Skin epidermis (tissue), 12 donors: ENCODE data around the gene SLC12A8.
A peak's percentile ranks its signal among the peaks of the same experiment; 100 is the strongest.

Experiments
- H3K27ac ChIP-seq, 21 experiments: fragments of 200-600 bp; sonication (generic) in 11 of 21; one replicate each; pipeline ENCODE4 v1.5.0; 2020; ENCODE audit warnings: mild to moderate bottlenecking in 3 of 21, inconsistent platforms in 2 of 21, moderate library complexity in 2 of 21
- H3K4me3 ChIP-seq, 7 experiments: fragments of 200-600 bp; sonication (generic) in 2 of 7; one replicate each; pipeline ENCODE4 v1.5.0; 2020; ENCODE audit warnings: inconsistent platforms in 2 of 7, mild to moderate bottlenecking in 2 of 7, moderate library complexity in 1 of 7

SLC12A8 gene

GRCh38 chr3:125144653-125145314 is 67.8 kb downstream of the SLC12A8 start:
- no peak overlapping the region for H3K4me3 ChIP-seq
- peak overlapping the region in 4 of 21 experiments; percentile 7 to 37 (median 26) for H3K27ac ChIP-seq

DNA sequence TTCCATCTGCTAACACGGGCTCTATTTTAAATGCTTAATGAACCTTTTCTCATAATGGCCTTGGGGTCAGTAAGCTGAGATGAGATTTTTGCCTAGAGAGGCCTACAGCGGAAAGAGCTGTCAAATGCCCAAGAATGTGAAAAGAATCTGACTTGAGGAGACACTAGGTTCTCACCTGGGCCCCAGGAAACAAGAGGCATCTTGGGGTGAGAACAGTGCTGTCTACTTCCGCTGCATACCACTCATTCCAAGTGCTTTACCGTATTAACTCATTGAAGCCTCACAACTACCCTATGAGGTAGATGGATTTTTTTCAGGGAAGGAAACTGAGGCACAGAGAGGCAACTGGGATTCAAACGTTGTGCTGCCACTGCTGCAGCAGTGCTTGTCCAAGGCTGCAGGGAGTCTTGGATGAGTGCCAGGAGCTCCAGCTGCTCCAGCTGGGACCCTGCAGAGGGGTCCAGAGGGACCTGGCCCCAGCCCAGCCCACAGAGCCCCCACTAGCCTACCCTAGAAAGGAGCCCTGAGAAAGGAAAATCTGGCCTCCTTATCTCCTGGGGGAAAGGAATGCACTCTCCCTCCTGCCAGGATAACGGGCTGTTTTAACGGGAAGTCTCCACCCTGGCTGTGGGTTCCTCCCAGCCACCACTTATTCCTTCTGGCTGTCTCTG is 68.4 kb downstream of the SLC12A8 start:
- H3K27ac ChIP-seq, result peak overlapping the region in 5 of 21 experiments; percentile 3 to 37 (median 16)
- no peak overlapping the region for H3K4me3 ChIP-seq

- peak overlapping the region in 1 of 21 experiments; percentile 2 for H3K27ac ChIP-seq
- H3K4me3 ChIP-seq, result no peak overlapping the region
These were observed 69.0 kb downstream of the SLC12A8 start for GRCh38 chr3:125143538-125143937.

DNA sequence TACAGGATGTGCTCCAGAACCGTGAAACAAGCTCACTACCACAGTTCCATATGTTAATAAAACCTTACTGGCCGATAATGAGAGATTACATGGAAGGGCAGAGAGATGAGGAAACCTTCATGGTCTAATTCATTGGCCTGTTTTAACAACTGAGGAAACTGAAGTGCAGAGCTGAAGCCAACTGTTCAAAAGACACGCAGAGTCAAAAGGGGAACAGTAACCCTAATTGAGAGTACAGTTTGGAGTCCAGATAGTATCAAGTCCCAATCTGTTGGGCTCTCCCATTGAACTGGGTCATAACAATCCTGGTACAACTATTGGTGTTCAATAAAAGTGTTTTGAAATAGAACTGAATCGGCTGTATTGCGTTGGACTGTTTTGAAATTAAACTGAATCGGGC is 69.6 kb downstream of the SLC12A8 start:
- Histone ChIP-seq H3K27ac (peak overlapping the region in 3 of 21 experiments; percentile 13 to 82 (median 76)), H3K4me3 (no peak overlapping the region)

DNA sequence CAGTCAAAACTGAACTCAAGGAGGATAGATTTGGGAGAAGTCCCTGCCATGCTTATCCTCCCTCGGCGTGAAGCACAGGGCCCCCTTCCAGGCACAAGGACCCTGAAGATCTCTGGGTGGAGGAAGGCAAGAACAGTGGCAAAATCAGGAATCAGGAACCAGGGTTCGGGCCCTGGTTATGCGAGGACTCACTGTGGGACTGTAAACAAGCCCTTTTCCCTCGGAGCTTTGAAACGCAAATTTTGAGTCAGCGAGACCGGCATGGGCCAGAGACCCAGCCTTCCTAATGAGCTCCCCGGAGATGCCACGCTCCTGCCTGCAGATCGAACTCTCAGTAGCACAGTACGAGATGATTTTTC is 70.1 kb downstream of the SLC12A8 start:
- H3K4me3 ChIP-seq, result no peak overlapping the region
- peak overlapping the region in 17 of 21 experiments; percentile 13 to 86 (median 73) for H3K27ac ChIP-seq

DNA sequence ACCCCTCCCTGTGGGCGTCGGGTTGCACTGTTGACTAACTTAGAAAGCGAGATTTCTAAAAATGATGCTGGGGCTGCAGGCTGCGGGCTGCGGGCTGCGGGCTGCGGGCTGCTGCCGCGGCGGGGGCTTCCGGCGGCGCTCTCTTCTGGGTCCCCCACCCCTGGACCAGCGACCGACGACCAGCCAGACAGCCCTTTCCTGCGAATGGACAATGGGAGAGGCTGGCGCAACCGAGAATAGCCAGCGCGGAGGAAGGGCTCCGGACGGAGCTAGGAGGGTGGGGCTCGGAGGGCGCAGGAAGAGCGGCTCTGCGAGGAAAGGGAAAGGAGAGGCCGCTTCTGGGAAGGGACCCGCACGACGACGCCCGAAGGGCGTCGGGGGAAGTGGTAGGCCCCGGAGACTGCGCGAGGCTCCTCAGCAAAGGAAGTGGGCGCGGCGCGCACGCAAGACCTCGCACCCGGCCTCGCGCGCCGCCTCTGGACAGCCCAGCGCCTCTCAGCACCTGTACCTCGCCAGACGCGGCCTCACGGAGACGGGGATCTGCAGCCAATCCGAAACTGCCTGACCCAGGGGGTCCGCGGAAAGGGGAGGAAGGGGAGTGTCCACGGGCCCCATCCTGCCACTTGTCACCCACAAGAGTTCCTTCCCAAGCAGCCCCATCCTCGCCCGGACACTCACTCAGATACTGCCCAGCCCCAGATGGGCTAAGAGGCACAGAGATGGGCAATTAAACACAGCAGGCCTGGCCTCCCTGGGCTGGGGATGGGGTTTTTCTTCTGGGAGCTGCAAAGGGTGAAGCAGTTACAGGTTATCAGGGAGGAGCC is 70.7 kb downstream of the SLC12A8 start:
- H3K4me3 ChIP-seq, result peak overlapping the region in 6 of 7 experiments; percentile 9 to 33 (median 18)
- peak overlapping the region in 20 of 21 experiments; percentile 6 to 86 (median 68) for H3K27ac ChIP-seq

- H3K27ac ChIP-seq, result peak overlapping the region in 20 of 21 experiments; percentile 3 to 86 (median 68)
- peak overlapping the region in 6 of 7 experiments; percentile 9 to 33 (median 18) for H3K4me3 ChIP-seq
These were observed 71.5 kb downstream of the SLC12A8 start for GRCh38 chr3:125140818-125141595.

- peak overlapping the region in 20 of 21 experiments; percentile 3 to 86 (median 60) for H3K27ac ChIP-seq
These were observed 72.3 kb downstream of the SLC12A8 start for GRCh38 chr3:125140011-125140817.

GRCh38 chr3:125139386-125139785 is 73.2 kb downstream of the SLC12A8 start:
- Histone ChIP-seq H3K27ac (peak overlapping the region in 9 of 21 experiments; percentile 5 to 86 (median 58)), H3K4me3 (no peak overlapping the region)

More at GRCh38 chr3:125140011-125140817, 72.3 kb downstream of the SLC12A8 start:
- no peak overlapping the region for H3K4me3 ChIP-seq

GRCh38 chr3:125137358-125138033 is 75.1 kb downstream of the SLC12A8 start:
- no peak overlapping the region for H3K4me3 ChIP-seq
- peak overlapping the region in 9 of 21 experiments; percentile 9 to 60 (median 29) for H3K27ac ChIP-seq

DNA sequence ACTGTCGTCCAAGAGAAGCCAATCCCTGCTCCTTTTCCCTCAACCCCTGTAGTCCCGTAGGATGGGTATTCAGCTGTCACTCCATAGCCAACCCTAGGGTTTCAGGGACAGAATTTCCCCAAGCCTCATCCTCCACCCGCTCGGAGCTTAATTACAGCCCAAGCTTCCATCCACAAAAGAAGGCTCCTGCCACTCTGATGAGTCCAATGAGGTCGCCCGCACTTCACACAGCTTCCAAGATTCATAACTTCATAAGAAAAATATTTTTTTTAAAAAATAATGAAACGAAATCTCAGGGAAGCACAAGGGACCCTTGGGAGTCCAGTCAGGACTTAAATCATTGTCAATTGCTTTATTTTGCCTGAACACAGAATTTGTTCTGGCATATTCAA is 75.6 kb downstream of the SLC12A8 start:
- Histone ChIP-seq H3K4me3 (no peak overlapping the region), H3K27ac (peak overlapping the region in 7 of 21 experiments; percentile 10 to 60 (median 29))

DNA sequence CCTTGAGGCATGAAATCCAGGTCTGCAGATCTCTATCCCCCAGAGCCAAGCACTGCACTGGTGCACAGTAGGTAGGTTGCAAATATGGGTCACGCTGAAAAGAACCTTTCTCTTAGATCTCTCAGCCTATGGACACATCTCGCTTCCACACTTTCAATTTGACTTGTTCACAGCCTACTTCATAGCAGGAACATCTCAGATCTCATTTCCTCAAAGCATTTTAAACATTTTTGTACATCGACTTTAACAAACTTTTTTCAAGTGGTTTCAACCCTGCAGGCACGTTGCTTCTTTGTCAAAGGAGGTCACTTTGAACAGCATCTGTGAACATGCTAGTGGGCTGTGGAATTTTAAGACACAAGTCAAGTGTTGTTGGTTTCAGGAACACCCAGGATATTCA is 76.0 kb downstream of the SLC12A8 start:
- Histone ChIP-seq H3K27ac (peak overlapping the region in 6 of 21 experiments; percentile 10 to 60 (median 28)), H3K4me3 (no peak overlapping the region)

DNA sequence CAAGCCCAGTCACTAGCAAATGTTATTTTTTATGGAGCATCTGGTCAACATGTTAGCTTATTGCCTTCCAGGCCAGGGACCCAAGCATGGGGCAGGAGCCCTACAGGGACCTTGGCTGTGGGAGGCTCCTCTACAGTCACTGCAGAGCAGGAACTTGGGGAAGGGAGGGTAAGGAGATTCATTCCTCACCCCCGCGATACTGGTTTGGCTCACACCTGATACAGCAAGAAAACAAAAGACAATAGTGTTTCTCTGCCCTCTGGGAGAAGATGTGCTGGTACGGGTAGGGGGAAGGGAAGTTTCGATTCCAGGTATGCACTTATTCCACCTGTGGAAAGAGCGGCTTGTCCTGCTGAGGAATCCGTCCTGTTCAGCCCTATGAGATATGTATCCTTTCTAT is 77.6 kb downstream of the SLC12A8 start:
- Histone ChIP-seq H3K4me3 (no peak overlapping the region), H3K27ac (no peak overlapping the region)

DNA sequence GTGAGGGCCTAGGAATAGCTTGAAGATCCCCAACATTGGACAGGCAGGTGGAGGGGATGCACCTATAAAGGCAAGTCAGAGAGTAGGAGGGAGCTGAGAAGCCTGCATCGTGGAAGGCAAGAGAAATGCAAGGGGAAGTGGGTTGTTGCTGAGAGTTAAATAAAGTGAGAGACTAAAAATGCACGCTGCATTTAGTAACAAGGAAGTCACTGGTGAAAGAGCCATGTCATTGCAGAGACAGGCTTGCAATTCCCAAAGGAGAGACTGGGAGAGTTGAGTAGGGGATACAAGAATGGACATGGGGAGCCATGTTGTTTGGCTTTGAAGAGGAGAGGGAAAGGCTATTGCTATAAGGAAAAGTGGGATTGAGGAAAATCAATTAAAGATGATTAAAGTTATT is 79.7 kb downstream of the SLC12A8 start:
- Histone ChIP-seq H3K4me3 (no peak overlapping the region), H3K27ac (no peak overlapping the region)

- peak overlapping the region in 14 of 21 experiments; percentile 19 to 87 (median 54) for H3K27ac ChIP-seq
- no peak overlapping the region for H3K4me3 ChIP-seq
These were observed 83.0 kb downstream of the SLC12A8 start for GRCh38 chr3:125129512-125129997.

GRCh38 chr3:125128861-125129501 is 83.6 kb downstream of the SLC12A8 start:
- peak overlapping the region in 16 of 21 experiments; percentile 5 to 87 (median 48) for H3K27ac ChIP-seq
- H3K4me3 ChIP-seq, result no peak overlapping the region

- no peak overlapping the region for H3K4me3 ChIP-seq
- peak overlapping the region in 3 of 21 experiments; percentile 19 to 47 (median 38) for H3K27ac ChIP-seq
These were observed 86.2 kb downstream of the SLC12A8 start for GRCh38 chr3:125126323-125126722.
